ENCODE data around the gene COMMD1. TPM values are rescaled to one million over a fixed set of nuclear protein-coding genes. Genes with fewer than 3 reads are reported as not detected.

COMMD1 gene
- polyA plus RNA-seq, 1 donor (not counting 4 experiments of a cell fraction or from before 2014, with no cell fraction given): 44.8 TPM

- no peak overlapping the region for H3K4me3 ChIP-seq (ENCODE audit: control insufficient read depth in 2 of 3, extremely low read depth in 1 of 3, insufficient read depth in 2 of 3, low read depth in 1 of 3, low read length in 3 of 3)
- dilution Hi-C loops (cut with MboI; ENCODE audit: extremely low pct_ligation_motif_present, low sequenced_read_pairs): no loop called here
- H3K27me3 ChIP-seq (ENCODE audit: control insufficient read depth, extremely low read depth, insufficient read depth, low read length): no peaks in the 10 kb centered on the region
- no peak for TF ChIP-seq CTCF (optimal IDR thresholded peaks at IDR 0.05 in 1 of 3, IDR thresholded peaks at IDR 0.05 in 1 of 3, conservative IDR thresholded peaks at IDR 0.05 in 1 of 3; ENCODE audit: extremely low read depth in 1 of 3, insufficient read depth in 2 of 3, low read length in 3 of 3)
- TF ChIP-seq EZH2 (IDR thresholded peaks at IDR 0.05; ENCODE audit: low read length): no peak
- H3K4me2 ChIP-seq (ENCODE audit: control insufficient read depth, extremely low read depth, insufficient read depth, low read depth, low read length): no peak overlapping the region
- no peaks in the 10 kb centered on the region for H3K36me3 ChIP-seq (ENCODE audit: control insufficient read depth in 2 of 2, extremely low read depth in 1 of 2, insufficient read depth in 2 of 2, low read length in 2 of 2)
- no peak for DNase-seq (ENCODE audit: low read depth, low spot score)
- FAIRE-seq: no peak
- H3K9ac ChIP-seq (ENCODE audit: control insufficient read depth, extremely low read depth, insufficient read depth, low read length): no peak overlapping the region
- peaks cover 13% of the 10 kb centered on the region for H3K4me1 ChIP-seq (ENCODE audit: control insufficient read depth, extremely low read depth, insufficient read depth, low read length)
- no peaks in the 10 kb centered on the region for H3K9me1 ChIP-seq (ENCODE audit: control insufficient read depth, extremely low read depth, insufficient read depth, low read length)
- no peak overlapping the region for H3K27ac ChIP-seq (ENCODE audit: control insufficient read depth, insufficient read depth, low read length)
- H3K9me3 ChIP-seq (ENCODE audit: control insufficient read depth, low read depth, low read length): no peaks in the 10 kb centered on the region
- H2AFZ ChIP-seq (ENCODE audit: control insufficient read depth, low read length): no peak overlapping the region
- no peaks in the 10 kb centered on the region for H3K79me2 ChIP-seq (ENCODE audit: control insufficient read depth, insufficient read depth, low read length)
- H4K20me1 ChIP-seq (ENCODE audit: control insufficient read depth, extremely low read depth, insufficient read depth, low read length): no peaks in the 10 kb centered on the region
Observed at GRCh38 chr2:62142054-62142453, 236.6 kb downstream of the COMMD1 start.

- no peak for TF ChIP-seq EZH2 (IDR thresholded peaks at IDR 0.05; ENCODE audit: low read length)
- TF ChIP-seq CTCF (optimal IDR thresholded peaks at IDR 0.05 in 1 of 3, IDR thresholded peaks at IDR 0.05 in 1 of 3, conservative IDR thresholded peaks at IDR 0.05 in 1 of 3; ENCODE audit: extremely low read depth in 1 of 3, insufficient read depth in 2 of 3, low read length in 3 of 3): no peak
- H3K4me3 ChIP-seq (ENCODE audit: control insufficient read depth in 2 of 3, extremely low read depth in 1 of 3, insufficient read depth in 2 of 3, low read depth in 1 of 3, low read length in 3 of 3): no peak overlapping the region
- no peak overlapping the region for H3K27ac ChIP-seq (ENCODE audit: control insufficient read depth, insufficient read depth, low read length)
- H3K36me3 ChIP-seq (ENCODE audit: control insufficient read depth in 2 of 2, extremely low read depth in 1 of 2, insufficient read depth in 2 of 2, low read length in 2 of 2): no peaks in the 10 kb centered on the region
- FAIRE-seq: peak; percentile 46
- no peak for DNase-seq (ENCODE audit: low read depth, low spot score)
- no peaks in the 10 kb centered on the region for H3K27me3 ChIP-seq (ENCODE audit: control insufficient read depth, extremely low read depth, insufficient read depth, low read length)
- no peaks in the 10 kb centered on the region for H3K9me3 ChIP-seq (ENCODE audit: control insufficient read depth, low read depth, low read length)
- H3K4me1 ChIP-seq (ENCODE audit: control insufficient read depth, extremely low read depth, insufficient read depth, low read length): peaks cover 28% of the 10 kb centered on the region
- no peak overlapping the region for H3K4me2 ChIP-seq (ENCODE audit: control insufficient read depth, extremely low read depth, insufficient read depth, low read depth, low read length)
- dilution Hi-C loops (cut with MboI; ENCODE audit: extremely low pct_ligation_motif_present, low sequenced_read_pairs): no loop called here
- no peak overlapping the region for H3K9ac ChIP-seq (ENCODE audit: control insufficient read depth, extremely low read depth, insufficient read depth, low read length)
- no peaks in the 10 kb centered on the region for H3K79me2 ChIP-seq (ENCODE audit: control insufficient read depth, insufficient read depth, low read length)
- H4K20me1 ChIP-seq (ENCODE audit: control insufficient read depth, extremely low read depth, insufficient read depth, low read length): no peaks in the 10 kb centered on the region
- H2AFZ ChIP-seq (ENCODE audit: control insufficient read depth, low read length): no peak overlapping the region
- no peaks in the 10 kb centered on the region for H3K9me1 ChIP-seq (ENCODE audit: control insufficient read depth, extremely low read depth, insufficient read depth, low read length)
Observed at GRCh38 chr2:62143696-62144095, 238.2 kb downstream of the COMMD1 start.
